ENCODE results near the gene PLBD2.

- TF ChIP-seq CTCF (IDR thresholded peaks at IDR 0.05; ENCODE audit: borderline replicate concordance, extremely low read depth, low read length, poor library complexity, severe bottlenecking) (no peak), EZH2 (IDR thresholded peaks at IDR 0.05; ENCODE audit: borderline replicate concordance, low read depth, low read length, severe bottlenecking) (no peak)
Measured at GRCh38 chr12:113330505-113330904, 27.9 kb upstream of the PLBD2 start.
